HG03354 (cell line): ENCODE measurements around the gene OR4C12.
"Not testable (repeated sequence)": the region's sequence is repeated elsewhere in the genome, so short reads cannot be mapped to it uniquely, and the experiment has no call there.

Experiments used
- ATAC-seq: cut with Tn5 transposase; IDR thresholded peaks from one replicate; pipeline ENCODE4 v1.9.1; 2021; ENCODE audit warnings: mild to moderate bottlenecking; ENCODE audit not compliant: unreplicated experiment, poor library complexity, severe bottlenecking

Gene OR4C12

GRCh38 chr11:49982435-49982834, at the start of gene OR4C12:
TSS of gene OR4C12 (minus strand) at chr11:49982535. CDS start at chr11:49982501, 34 bp downstream.
- ATAC-seq: not testable (repeated sequence)

- ATAC-seq: no peak
Observed at GRCh38 chr11:50030193-50030592, 47.9 kb upstream of the OR4C12 start.

GRCh38 chr11:49995565-49995964, 13.2 kb upstream of the OR4C12 start:
- ATAC-seq: peak; percentile 50

GRCh38 chr11:49973439-49973838, 8.9 kb downstream of the OR4C12 start:
- not testable (repeated sequence) for ATAC-seq

GRCh38 chr11:49952091-49952490, 30.2 kb downstream of the OR4C12 start, which contains the start of gene OR4C13:
TSS of gene OR4C13 (plus strand) at chr11:49952391. CDS start at chr11:49952423, 32 bp downstream.
- ATAC-seq: no peak

- ATAC-seq: not testable (repeated sequence)
Observed at GRCh38 chr11:49948701-49949100, 33.6 kb downstream of the OR4C12 start.
